Measurements from ENCODE around the gene WDR1. TPM values are rescaled to one million over a fixed set of nuclear protein-coding genes. Genes with fewer than 3 reads are reported as not detected.

WDR1 gene
- total RNA-seq, 1 donor from 2014 or later: 264 TPM

DNA sequence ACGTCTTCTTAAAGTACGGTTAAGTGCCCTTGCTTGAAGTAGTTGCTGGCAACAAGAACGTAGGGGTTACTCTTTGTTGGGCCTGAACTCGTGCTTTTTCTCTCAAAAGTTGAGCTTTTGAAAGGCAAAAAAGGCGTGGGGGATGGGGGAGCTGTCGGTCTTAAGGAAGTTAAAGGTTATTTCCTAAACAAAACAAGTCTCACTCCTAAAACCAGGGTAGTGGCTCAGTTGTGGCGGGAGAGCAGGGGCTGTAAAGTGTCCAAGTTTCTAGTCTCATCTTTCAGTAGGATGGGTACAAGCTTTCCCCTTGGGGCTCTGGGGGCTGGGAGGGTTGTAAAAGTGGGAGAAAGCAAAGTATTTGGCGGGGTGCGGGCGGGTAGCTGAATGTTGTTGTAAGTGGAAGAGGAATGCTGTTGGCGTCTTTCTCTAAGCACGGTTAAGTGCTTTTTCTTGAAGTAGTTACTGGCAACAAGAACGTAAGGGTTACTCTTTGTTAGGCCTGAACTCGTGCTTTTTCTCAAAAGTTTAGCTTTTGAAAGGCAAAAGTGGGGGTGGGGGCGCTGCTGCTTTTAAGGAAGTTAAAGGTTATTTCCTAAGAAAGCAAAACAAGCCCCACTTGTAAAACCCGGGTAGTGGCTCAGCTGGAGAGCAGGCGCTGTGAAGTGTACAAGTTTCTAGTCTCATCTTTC, 904 bp upstream of the WDR1 start:
- intact Hi-C loops (cut with DNase I): no loop called here

DNA sequence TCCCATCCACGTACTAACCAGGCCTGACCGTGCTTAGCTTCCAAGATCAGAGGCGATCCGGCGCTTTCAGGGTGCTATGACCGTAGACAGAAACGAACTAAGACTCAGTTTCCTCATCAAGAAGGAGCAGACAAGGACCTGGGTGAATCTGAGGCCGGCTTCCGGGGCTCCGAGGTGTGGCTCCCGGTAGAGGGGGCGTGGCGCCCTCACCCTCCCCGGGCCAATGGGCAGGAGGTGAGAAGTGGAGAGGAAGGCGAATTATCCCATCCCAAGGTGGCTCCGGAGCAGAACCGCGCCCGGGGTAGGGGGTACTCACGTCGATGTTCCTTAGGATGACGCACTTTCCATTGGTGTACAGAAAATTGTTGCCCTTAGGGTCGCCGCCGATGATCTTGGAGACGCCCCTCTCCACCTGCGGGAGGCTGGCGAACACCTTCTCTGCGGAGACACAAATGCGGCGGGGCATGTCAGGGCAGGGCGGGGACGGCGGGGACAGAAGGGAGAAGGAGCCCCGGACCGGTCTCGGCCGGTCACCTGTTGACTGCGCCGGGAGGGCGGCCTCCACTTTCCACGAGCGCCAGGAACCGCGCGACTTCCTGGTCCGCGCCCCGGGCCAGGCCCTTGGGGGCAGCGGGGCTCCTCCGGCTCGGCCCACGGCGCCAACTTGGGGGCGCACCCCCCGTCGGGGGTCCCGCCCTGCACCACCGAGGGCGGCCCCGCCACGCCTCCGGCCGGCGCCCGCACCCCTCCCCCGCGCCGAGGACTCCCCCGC, 616 bp downstream of the WDR1 start:
- ATAC-seq (peak; percentile 7), DNase-seq (ENCODE audit: low spot score) (peak; percentile 76)
- intact Hi-C loops (cut with DNase I): no loop called here

More for the DNA sequence above, 904 bp upstream of the WDR1 start:
- ATAC-seq (peak; percentile 31), DNase-seq (ENCODE audit: low spot score) (peak; percentile 69)

DNA sequence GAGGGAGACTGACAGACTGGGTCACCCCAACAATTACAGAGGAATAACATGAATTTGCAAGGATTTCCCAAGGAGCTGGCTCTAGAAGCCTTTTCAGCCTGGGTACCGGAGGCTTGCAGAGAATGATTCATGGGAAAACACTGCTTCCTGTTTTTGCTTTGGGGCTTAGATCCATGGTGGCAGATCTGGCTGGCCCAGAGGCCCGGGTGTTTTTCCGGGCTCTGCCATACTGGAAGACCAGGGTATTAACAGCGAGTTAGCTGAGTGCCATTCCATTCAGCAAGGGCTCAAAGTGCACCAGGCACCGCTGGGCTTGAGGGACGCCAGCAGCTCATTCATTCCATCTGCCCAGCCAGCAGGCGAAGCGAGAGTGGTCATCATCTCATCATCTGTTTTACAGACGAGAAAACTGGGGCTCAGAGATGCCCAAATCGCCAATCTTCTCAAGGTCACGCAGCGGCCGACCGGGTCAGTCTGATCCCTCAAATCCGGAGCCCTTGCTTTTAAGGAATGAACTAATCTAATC, 1.3 kb downstream of the WDR1 start:
- DNase-seq (ENCODE audit: low spot score) (no peak), ATAC-seq (no peak)
- intact Hi-C loops (cut with DNase I): no loop called here

DNA sequence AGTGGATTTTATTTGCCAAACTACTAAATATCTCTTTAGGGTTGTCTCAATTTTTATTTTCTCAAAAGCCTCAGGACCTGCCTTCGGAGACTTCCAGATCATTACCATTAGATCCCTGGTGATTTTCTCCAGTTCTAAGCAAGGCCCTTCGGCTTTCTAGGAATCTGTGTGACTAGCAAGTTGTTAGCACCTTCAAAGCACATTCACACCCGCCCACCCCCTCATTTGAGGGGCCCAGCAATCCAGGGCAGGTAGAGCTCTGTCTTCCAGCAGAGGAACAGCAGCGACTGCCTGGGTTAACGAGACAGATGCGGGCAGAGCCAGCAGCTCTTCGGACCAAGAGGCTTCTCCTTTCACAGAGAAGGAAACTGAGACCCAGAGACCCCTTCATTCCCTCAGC, 2.0 kb downstream of the WDR1 start:
- ATAC-seq (no peak), DNase-seq (ENCODE audit: low spot score) (no peak)
- intact Hi-C loops (cut with DNase I): no loop called here

DNA sequence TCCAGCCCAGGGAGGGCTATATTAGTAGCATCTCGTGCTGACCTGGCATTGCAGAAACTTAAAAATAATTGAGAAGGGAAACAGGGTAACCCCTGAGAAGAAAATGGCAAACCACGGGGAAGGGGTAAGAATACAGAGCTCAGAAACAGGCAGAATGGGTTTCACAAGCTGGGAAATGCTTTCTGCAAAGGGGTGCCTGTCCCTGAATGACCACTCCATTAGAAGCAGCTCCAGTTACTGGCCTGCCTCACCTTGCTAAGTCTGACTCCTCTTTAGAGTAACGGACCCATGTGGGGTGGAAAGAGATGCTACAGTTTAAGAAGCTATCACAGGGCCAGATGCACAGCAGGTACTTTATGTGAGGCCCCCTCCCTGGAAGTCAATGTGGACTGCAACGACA, 2.5 kb downstream of the WDR1 start:
- intact Hi-C loops (cut with DNase I): no loop called here
- DNase-seq (ENCODE audit: low spot score) (no peak), ATAC-seq (no peak)

DNA sequence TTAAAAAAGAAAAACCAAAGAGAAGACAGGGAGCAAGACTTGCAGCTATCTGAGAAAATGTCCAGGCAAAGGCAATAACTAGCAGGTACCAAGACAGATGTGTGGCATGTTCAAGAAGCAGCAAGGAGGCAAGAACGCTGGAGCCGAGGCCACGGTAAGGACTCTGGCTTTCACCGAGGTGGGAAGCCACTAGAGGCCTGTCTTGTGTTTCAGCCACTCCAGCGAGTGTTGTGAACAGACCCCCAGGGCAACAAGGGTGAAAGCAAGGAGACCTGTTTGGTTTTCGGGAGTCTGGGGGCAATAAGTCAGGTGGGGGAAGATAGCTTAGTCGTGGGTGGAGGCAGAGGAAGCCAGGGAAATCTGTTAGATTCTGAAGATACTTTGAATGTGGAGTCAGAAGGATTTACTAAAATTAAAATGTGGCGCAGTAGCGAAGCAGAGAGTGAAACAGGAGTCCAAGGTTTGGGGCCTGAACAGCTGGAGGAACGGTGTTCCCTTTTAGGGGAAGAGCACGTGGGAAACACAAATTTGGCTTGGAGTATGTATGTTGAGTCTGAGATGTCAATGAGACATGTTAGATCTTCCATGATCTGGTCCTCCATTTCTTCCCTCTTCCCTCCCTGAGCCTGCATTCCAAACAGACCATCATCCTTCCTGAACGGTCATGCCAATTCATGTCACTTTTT, 3.1 kb downstream of the WDR1 start:
- DNase-seq (ENCODE audit: low spot score): no peak
- intact Hi-C loops (cut with DNase I): no loop called here
- ATAC-seq: no peak

DNA sequence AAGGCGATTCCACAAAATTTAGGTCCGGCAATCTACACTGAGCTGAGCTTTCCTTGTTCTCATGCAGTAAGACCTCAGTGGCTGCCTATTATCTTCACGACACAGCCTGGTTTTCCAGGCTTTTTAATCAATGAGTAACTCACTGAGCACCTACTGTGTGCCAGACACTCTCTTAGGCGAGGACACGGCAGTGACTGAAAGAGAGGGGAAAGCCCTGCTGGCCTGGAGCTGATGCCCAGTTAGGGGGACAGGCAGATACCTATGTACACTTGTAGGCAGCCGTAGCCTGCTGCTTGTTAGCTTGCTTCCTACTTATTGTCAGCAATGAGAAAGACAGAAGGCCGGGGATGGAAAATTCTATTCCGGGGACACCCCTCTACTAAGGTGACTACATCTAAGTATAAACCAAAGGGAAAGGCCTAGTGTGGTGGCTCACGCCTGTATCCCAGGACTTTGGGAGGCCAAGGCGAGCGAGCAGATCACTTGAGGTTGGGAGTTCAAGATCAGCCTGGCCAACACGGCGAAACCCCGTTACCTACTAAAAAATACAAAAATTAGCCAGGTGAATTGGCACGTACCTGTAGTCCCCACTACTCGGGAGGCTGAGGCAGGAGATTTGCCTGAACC, 3.8 kb downstream of the WDR1 start:
- no peak for ATAC-seq
- DNase-seq (ENCODE audit: low spot score): no peak
- intact Hi-C loops (cut with DNase I): no loop called here

DNA sequence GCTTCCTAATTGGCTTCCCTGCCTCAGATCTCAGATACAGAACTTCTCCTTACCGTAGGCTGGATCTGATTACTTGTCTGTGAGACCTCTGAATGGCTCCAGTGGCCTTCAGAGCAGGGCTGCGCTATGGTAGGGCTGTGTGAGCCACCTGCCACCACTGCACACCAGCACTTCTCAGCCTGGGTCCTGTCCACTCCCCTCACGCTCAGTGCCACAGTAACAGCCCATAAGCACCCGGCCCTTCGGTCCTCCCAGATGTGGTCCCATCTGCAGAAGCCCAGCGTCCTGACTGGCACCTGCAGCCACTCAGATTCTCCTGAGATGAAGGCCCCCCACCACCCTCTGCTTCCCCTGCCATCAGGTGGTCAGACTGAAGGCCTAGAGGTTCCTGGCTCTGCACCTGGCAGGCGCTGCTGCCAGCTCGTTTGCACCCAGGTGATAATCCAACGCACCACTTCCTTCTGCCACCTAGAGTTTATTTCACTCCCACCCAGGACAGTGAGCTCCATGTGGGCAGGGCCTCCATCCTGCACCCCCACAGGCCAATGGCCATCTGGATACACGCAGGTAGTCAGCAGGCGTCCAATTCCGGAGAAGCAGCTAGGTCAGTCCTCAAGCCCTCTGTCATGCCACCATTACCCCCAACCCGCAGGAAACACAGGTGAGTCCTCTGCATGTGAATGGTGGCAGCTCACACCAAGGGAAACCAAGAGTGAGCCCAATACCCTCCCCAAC, 5.4 kb downstream of the WDR1 start:
- DNase-seq (ENCODE audit: low spot score) (no peak), ATAC-seq (no peak)
- intact Hi-C loops (cut with DNase I): no loop called here

DNA sequence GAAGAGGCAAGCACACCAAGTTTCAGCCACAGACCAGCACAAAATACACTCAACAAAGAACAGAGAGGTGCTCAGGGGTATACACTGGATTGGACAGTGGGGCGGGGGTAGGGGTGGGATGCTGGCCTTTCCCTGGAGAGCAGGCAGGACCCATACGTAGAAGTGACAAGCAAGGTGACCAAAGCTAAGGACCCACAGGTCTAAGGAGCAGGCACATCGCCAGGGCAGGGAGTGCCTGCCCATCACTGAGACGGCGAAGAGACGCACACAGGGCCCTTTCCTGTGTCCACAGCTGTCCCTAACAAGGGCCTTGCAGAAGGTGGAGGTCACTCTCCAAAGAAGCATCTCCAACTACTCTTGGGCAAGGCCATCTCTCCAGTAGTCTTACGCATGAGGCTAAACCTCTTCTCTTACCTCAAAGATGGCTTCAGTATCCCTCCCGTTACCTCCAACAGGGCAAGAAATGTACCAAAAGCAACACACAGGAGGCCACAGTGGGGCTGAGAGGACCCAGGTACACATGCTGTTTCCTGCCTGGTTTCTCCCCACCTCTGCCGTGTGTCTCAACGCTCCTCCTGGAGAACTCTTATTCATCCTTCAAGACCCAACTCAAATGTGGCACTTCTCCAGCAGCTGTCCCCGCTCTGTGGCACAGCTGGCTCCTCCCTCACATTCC, 6.5 kb downstream of the WDR1 start:
- DNase-seq (ENCODE audit: low spot score) (no peak), ATAC-seq (no peak)
- intact Hi-C loops (cut with DNase I): no loop called here

DNA sequence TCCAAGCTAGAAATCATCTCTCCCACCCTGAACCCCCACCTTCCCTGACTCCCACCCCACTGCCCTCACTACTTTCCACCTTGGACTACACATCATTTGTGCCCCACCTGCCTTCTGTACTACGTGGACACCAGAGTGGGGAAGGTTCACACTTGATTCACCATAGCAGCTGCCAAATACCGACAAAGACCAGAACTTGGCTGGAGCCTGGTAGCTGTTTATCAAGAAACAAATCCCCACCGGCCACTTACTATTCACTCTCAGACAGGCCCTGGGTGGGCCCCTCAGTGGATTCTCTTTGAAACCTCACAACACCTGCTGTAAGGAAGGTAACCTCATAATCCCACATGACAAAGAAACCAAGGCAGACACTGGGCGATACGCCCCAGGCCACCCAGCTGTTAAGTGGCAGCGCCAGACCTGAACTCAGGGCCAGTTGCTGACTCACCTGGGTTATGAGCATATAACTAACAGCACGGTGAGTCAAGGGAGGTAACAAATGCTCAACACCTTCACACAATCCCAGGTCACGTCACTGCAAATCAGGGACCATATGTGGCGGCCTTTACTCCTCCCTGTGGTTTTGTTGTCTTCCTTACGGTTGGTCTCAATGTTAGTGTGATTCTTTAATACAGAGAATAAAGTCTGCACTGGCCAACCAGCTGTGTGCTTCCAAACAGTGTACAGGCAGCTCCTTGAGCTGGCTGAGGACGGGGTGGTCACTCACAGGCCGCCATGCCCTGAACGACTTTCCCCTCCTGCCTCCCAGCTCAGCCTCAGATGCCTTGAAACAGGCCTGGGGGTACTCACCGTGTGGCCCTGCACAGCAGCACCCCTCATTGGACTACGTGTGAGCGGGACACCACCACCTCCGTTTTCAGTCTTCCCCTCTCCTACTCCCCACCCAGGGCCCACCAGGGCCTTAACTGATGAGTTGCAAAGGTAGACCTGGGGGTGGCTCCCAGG, 7.5 kb downstream of the WDR1 start:
- intact Hi-C loops (cut with DNase I): no loop called here
- ATAC-seq (no peak), DNase-seq (ENCODE audit: low spot score) (no peak)

DNA sequence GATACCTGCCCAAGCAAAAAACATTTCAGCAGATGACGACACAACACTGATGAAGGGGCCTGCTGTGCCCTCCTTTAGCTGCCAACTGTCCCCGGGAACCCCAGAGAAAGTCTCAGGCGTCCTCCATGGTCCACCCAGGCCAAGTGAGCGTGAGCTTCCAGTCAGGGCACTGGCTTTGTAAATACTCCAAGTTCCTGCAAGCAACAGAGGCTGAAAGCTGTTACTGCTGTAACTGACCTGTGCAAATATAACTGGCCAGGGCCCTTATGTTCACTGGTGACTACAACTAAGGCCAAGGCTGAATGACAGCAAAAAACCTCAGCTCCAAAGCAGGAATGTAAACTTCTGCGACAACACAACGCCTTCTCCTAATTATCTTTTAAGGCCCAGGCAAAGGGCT, 8.2 kb downstream of the WDR1 start:
- ATAC-seq (no peak), DNase-seq (ENCODE audit: low spot score) (no peak)
- intact Hi-C loops (cut with DNase I): no loop called here

DNA sequence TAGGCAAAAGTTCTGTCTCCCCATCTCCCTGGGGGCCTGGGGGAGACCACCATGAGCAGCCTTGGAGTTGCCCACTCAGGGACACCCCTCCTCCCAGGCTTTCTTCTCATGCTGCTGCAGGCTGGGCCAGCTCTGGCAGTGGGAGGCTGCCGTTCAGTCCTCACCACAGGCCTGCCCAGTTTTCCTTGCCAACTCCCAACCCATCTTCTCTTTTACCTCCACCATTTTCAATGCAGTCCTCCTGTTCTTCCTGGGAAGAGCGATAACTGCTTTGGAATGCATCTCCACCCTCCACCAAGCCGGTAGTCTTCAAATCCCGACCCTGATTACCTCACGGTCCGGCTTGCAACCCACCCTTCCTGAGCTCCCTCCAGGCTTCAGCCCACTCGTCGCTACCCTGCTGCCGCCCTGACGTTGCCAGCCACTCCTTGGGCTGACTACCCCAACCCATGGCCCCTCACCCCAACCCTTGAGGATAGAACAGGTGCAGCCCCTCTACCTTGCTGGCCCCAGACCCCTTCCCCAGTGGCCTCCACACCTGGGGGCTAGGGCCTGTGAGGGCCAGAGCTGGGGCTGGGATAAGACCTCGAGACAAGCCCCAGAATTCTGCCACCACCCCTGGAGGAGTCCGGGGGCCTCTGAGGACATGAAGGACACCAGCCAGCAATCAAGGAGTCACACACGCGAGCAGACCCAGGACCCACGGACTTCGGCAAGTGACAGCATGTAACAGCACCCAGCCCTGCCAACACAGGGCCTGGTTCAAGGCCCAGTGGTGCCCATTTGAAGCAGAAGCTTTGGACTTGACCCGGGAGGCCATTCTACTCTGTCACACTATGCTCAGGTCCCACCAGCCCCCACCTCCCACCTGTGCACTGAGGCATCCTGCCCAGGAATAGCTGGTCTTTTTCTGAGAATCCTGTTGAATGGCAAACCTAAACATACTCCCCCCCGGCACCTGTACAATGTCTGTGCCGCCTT, 9.2 kb downstream of the WDR1 start:
- intact Hi-C loops (cut with DNase I): no loop called here
- ATAC-seq (peak; percentile 49), DNase-seq (ENCODE audit: low spot score) (no peak)

DNA sequence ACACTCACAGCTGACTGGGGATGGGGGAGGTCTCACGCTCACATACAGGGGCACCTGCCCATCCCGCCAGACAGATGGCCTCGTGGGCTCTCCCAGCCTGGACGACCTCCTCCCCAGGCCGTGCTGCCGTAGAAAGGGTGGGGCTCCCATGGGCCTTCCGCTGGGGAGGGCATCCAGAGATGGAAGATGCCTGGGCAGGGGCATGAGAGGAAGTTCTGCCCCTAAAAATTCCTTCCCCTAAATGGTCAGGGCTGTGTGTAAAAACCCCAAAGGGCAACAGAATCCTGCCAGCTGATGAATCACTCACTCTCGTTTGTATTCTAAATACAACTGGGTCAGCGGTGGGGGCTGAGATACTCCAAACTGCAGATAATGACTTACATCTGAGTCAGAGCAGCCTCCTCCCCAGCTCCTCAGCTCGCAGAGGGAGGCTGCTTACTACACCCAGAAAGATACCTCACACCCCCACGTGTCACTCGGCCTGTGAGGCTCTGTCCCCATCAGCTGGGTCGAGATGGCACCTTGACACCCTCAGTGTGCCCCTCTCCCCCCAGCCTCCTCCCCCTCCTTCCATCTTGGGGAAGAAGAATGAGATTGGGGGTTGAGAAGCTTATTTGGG, 10.1 kb downstream of the WDR1 start:
- ATAC-seq (peak; percentile 91), DNase-seq (ENCODE audit: low spot score) (peak; percentile 82)
- intact Hi-C loops (cut with DNase I): no loop called here

DNA sequence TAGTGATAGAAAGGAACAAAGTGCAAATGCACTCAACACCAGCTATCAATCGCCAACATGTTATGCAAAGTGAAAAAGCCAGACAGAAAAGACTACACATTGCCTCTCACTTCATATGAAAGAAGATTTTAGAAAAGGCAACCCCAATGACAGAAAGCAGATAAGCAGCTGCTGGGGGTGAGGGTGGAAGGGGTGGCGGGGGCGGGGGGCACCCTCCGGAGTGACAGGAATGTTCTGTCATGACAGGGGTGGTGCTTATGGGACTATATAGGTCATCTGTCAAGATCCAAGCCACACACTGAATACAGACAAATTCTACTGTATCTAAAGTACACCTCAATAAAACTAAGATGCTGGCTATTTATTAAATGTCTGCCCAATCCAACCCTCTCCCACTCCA, 10.7 kb downstream of the WDR1 start:
- intact Hi-C loops (cut with DNase I): no loop called here
- DNase-seq (ENCODE audit: low spot score): no peak
- ATAC-seq: no peak

DNA sequence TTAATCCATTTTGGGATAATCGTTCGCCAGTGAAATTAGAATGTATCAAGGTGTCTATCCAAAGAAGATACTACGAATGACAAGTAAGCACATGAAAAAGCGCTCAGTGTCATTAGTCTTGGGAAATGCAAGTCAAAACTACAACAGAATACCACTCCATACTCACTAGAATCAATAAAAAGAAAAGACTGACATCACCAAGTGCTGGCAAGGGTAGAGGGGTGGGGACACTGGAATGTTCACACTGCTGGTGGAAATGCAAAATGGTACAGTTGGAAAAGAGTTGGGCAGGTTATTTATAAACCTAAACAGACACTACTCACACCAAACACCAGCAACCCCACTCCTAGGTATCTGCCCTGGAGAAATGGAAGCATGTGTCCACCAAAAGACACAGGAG, 11.2 kb downstream of the WDR1 start:
- DNase-seq (ENCODE audit: low spot score) (no peak), ATAC-seq (no peak)
- intact Hi-C loops (cut with DNase I): no loop called here

DNA sequence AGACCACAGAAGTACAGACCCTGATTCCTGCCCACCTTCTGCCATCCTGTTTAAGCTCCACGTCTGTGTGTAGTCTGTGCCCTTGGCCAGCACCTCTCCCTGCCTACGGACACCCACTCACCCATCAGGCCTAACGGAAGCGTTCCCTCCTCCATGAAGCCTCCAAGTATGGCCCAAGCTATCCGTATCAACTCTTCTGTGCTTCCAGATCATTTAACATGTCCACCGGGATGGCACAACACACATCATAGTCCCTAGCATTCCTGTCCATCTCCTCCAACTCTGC, 11.7 kb downstream of the WDR1 start:
- ATAC-seq: no peak
- intact Hi-C loops (cut with DNase I): no loop called here
- no peak for DNase-seq (ENCODE audit: low spot score)

Measured in sciatic nerve (tissue), 2 donors.